Glomerular visceral epithelial cell (primary cell): ENCODE data around the gene PPP5C.
"Not testable (repeated sequence)": the region's sequence is repeated elsewhere in the genome, so short reads cannot be mapped to it uniquely, and the experiment has no call there.

Experiments used
- DNase-seq: peaks from one replicate; pipeline ENCODE4 v3.0.0-alpha.2; 2016; ENCODE audit errors: extremely low spot score

PPP5C gene

DNA sequence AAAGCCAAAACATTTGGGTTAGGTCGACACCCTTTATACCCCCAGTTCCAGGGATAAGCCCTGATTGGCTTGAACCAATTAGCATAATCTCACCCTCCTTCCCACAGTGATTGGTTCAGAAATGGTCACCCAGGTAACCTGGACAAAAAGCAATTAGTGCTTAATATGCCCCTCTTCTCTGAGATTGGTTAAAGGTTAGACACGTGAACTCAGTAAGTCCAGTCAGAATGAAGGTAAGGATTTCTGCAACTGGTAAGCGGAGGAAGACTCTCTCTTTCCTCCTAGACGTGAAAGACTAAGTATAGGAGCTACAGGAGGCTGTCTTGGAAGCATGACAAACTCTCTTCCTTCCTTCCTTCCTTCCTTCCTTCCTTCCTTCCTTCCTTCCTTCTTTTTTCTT is 83.1 kb downstream of the PPP5C start:
- no peak for DNase-seq

DNA sequence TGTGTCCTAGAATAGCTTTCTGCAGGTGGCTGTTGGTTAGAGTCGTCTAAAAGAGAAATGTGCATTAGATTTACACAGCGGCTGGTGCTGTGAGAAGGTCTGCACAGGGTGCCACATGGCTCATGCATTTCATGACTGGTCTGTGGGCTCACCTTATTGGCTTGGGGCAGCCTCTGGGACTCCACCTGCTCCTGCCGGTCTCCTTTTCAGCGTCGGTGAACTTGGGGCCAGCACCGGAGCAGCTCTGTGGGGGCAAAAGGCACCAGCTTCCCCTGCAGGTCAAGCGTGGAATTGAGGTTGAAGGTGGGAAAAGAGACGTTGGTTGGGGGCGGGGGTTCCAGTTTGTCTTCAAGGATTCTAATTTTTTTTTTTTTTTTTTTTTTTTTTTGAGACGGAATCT is 84.9 kb downstream of the PPP5C start:
- no peak for DNase-seq

DNA sequence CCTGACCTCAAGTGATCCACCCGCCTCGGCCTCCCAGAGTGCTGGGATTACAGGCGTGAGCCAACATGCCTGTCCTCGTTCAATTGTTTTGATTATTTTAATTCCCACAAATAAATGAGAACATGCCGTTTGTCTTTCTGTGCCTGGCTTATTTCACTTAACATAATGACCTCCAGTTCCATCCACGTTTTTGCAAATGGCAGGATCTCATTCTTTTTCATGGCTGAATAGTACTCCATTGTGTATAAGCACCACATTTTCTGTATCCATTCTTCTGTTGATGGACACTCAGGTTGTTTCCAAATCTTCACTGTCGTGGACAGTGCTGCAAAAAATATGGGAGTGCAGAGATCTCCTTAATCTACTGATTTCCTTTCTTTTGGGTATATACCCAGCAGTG is 86.6 kb downstream of the PPP5C start:
- not testable (repeated sequence) for DNase-seq

DNA sequence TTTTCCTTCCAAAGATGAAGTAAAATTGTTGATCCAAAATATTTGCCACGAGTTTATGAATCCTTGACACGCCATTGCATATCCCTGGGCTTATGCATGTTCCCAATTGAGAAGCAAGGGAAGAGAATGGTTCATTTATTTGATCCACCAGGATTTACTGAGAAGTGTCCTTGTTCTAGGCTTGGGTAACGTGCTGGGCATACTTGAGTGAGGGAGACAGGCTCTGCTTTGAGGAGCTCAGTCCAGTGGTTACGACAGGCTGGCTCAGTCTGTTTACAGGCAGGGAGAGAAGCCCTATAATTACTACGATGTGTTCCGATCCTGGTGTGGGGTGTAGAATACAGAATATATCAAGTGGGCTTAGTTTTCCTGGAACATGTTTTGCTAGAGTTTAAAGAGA is 88.1 kb downstream of the PPP5C start:
- DNase-seq = no peak

DNA sequence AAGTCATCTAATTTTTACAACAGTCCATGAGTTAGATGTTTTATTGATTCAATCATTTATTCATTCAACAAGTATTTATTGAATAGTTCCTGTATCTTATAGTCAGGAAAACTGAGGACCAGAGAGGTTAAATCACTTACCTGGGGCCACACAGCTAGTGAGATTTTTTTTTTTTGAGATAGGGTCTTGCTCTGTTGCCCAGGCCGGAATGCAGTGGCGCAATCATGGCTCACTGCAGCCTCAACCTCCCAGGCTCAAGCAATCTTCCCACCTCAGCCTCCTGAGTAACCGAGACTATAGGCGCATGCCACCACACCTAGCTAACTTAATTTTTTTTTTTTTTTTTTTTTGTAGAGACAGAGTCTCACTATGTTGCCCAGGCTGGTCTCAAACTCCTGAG is 88.8 kb downstream of the PPP5C start:
- not testable (repeated sequence) for DNase-seq
